Pancreas (tissue), 10 donors: ENCODE data around the gene FERMT1. TPM values are rescaled to one million over a fixed set of nuclear protein-coding genes. Genes with fewer than 3 reads are reported as not detected.

Experiments
- ATAC-seq, 4 donors: fragments of 200-7000 bp; cut with Tn5 transposase; one replicate each; pipeline versions ENCODE4 v1.8.0 to v1.9.1; 2020; ENCODE audit warnings: mild to moderate bottlenecking in 4 of 4, moderate library complexity in 4 of 4
- DNase-seq, 6 donors: peaks; one replicate each; pipeline ENCODE4 v3.0.0-alpha.2; 2020
- FAIRE-seq: peaks from 2 replicates; lab custom pipeline; 2012; peaks lifted over from hg19 to GRCh38; lab: Jason Lieb, UNC
- H3K27ac ChIP-seq, 4 donors: fragments of 200-600 bp; sonication (generic); 1 replicate in 3 of 4; 2 replicates in 1 of 4; pipeline versions ENCODE4 v1.5.0 to v1.8.0; 2020
- H3K27me3 ChIP-seq, 4 donors: fragments of 200-600 bp; one replicate each; pipeline ENCODE4 v1.8.0; 2021
- H3K36me3 ChIP-seq, 3 donors: fragments of 200-600 bp; sonication (generic) in 1 of 3; one replicate each; pipeline versions ENCODE4 v1.5.0 to v1.8.0; 2020 to 2021
- H3K4me1 ChIP-seq, 3 donors: fragments of 200-600 bp; one replicate each; pipeline ENCODE4 v1.8.0; 2021
- H3K4me3 ChIP-seq, 4 donors: fragments of 200-600 bp; sonication (generic) in 2 of 4; one replicate each; pipeline versions ENCODE4 v1.5.0 to v1.8.0; 2020 to 2021
- H3K9me3 ChIP-seq, 4 donors: fragments of 200-600 bp; one replicate each; pipeline ENCODE4 v1.8.0; 2021
- CTCF ChIP-seq, 4 donors: fragments of 200-600 bp; sonication (generic) in 3 of 4; IDR thresholded peaks; one replicate each; pipeline versions ENCODE4 v1.5.0 to v1.8.0; 2021; ENCODE audit warnings: antibody characterized with exemption in 4 of 4
- WGBS, 2 donors: extraction: QIAGEN DNeasy Blood & Tissue Kit; methylation state at CpG; one replicate each; pipeline ENCODE4 v1.1.7; 2013; 5-methylcytosine and 5-hydroxymethylcytosine counted together
- intact Hi-C, 3 donors: fragments of 100-400 bp; cut with DNase I; formaldehyde crosslinking; loops; one replicate each; pipeline versions ENCODE4 v1.11.1 to v1.14.2; 2022
- polyA plus RNA-seq, 2 donors: library from polyadenylated mRNA; stranded (reverse); fragments of 200-250 nt; gene quantifications; one replicate each; pipeline ENCODE4 v1.2.3, GENCODE V29; 2013
- total RNA-seq, 6 donors: library from RNA; stranded (reverse); fragmentation: NEBNext Ultra II Directional in 4 of 6; extraction: Animal tissue kit (Norgen Biotek cat#: 25700) in 4 of 6; gene quantifications; one replicate each; pipeline versions ENCODE4 v1.2.1 to v1.2.4, GENCODE V29; 2021 to 2023
- donor health status: healthy with polysubstance abuse.
- donor health status: DM: no; HTN: no; CAD: no; lungs with moderate emphysema.
- donor health status: DM: no; HTN: no; CAD: no.
- donor health status: control.
- donor health status: control.
- donor health status: Bipolar disorder and iron deficiency.
- donor health status: DM: yes; HTN: yes; CAD: no.
- donor health status: DM: no; HTN: no; CAD: no.
- donor health status: DM: no; HTN: no; CAD: no.
- donor health status: DM: yes; HTN: yes; CAD: no.

The FERMT1 gene
- total and polyA plus RNA-seq, 8 donors: 0.80 to 5.6 (median 2.3) TPM

- H3K4me1 ChIP-seq: no peaks in the 10 kb centered on the region
- WGBS, 2 donors: 88 to 100% methylated on average over 2 of the region's 2 CpGs
- no peak for ATAC-seq
- H3K27ac ChIP-seq: no peak overlapping the region
- no peak for FAIRE-seq
- no peak for DNase-seq
- no peak overlapping the region for H3K4me3 ChIP-seq
- no peaks in the 10 kb centered on the region for H3K9me3 ChIP-seq
- no peaks in the 10 kb centered on the region for H3K36me3 ChIP-seq
- no peak for TF ChIP-seq CTCF (IDR thresholded peaks at IDR 0.05)
- no peaks in the 10 kb centered on the region for H3K27me3 ChIP-seq
- intact Hi-C loops: no loop called here
Measured at GRCh38 chr20:6101346-6101745, 21.5 kb downstream of the FERMT1 start.

- no peak for FAIRE-seq
- H3K27ac ChIP-seq: no peak overlapping the region
- no peak for ATAC-seq
- H3K4me1 ChIP-seq: no peaks in the 10 kb centered on the region
- H3K27me3 ChIP-seq: no peaks in the 10 kb centered on the region
- TF ChIP-seq CTCF (IDR thresholded peaks at IDR 0.05): no peak
- no peak overlapping the region for H3K4me3 ChIP-seq
- H3K36me3 ChIP-seq: no peaks in the 10 kb centered on the region
- WGBS, 2 donors: 67 to 90% methylated on average over 2 of the region's 2 CpGs
- no peaks in the 10 kb centered on the region for H3K9me3 ChIP-seq
- intact Hi-C loops: no loop called here
- DNase-seq: no peak
Measured at GRCh38 chr20:6100246-6100645, 22.6 kb downstream of the FERMT1 start.

GRCh38 chr20:6099819-6100218 lies 23.0 kb downstream of the FERMT1 start:
- ATAC-seq (no peak), DNase-seq (no peak), FAIRE-seq (no peak)
- no peaks in the 10 kb centered on the region for H3K9me3 ChIP-seq
- H3K27me3 ChIP-seq: no peaks in the 10 kb centered on the region
- no peaks in the 10 kb centered on the region for H3K36me3 ChIP-seq
- H3K27ac ChIP-seq: no peak overlapping the region
- no peak overlapping the region for H3K4me3 ChIP-seq
- intact Hi-C loops: no loop called here
- no peak for TF ChIP-seq CTCF (IDR thresholded peaks at IDR 0.05)
- H3K4me1 ChIP-seq: no peaks in the 10 kb centered on the region

GRCh38 chr20:6095409-6095808 lies 27.4 kb downstream of the FERMT1 start:
- DNase-seq (no peak), FAIRE-seq (peak; percentile 59), ATAC-seq (no peak)
- Histone ChIP-seq H3K27me3 (no peaks in the 10 kb centered on the region), H3K27ac (no peak overlapping the region), H3K36me3 (no peaks in the 10 kb centered on the region), H3K9me3 (no peaks in the 10 kb centered on the region), H3K4me3 (no peak overlapping the region), H3K4me1 (no peaks in the 10 kb centered on the region)
- no peak for TF ChIP-seq CTCF (IDR thresholded peaks at IDR 0.05)
- intact Hi-C loops: no loop called here
- 58 to 64% methylated on average over 5 of the region's 5 CpGs for WGBS, 2 donors

GRCh38 chr20:6094565-6094964 lies 28.3 kb downstream of the FERMT1 start:
- H3K27ac ChIP-seq: no peak overlapping the region
- ATAC-seq (no peak), DNase-seq (no peak), FAIRE-seq (no peak)
- 88 to 92% methylated on average over 4 of the region's 4 CpGs for WGBS, 2 donors
- no peak for TF ChIP-seq CTCF (IDR thresholded peaks at IDR 0.05)
- no peaks in the 10 kb centered on the region for H3K36me3 ChIP-seq
- H3K9me3 ChIP-seq: no peaks in the 10 kb centered on the region
- intact Hi-C loops: no loop called here
- no peaks in the 10 kb centered on the region for H3K4me1 ChIP-seq
- H3K27me3 ChIP-seq: no peaks in the 10 kb centered on the region
- no peak overlapping the region for H3K4me3 ChIP-seq
